NCI-H774 (cell line): Measurements from ENCODE around the gene MACROD2.
"Not testable (repeated sequence)": the region's sequence is repeated elsewhere in the genome, so short reads cannot be mapped to it uniquely, and the experiment has no call there.

Experiments
- DNase-seq: peaks from one replicate; lab custom pipeline; 2025; lab: John Stamatoyannopoulos, UW

The MACROD2 gene

GRCh38 chr20:15756754-15757115, 1761.4 kb downstream of the MACROD2 start:
- peak; percentile 5 for DNase-seq

GRCh38 chr20:15759594-15759993, 1764.3 kb downstream of the MACROD2 start:
- DNase-seq = no peak

GRCh38 chr20:15760001-15760621, 1764.8 kb downstream of the MACROD2 start:
- no peak for DNase-seq

- no peak for DNase-seq
Observed at GRCh38 chr20:15763366-15763765, 1768.0 kb downstream of the MACROD2 start.

- DNase-seq = no peak
Observed at GRCh38 chr20:15767586-15767985, 1772.3 kb downstream of the MACROD2 start.

- DNase-seq = no peak
Observed at GRCh38 chr20:15767999-15768741, 1772.9 kb downstream of the MACROD2 start.

GRCh38 chr20:15772826-15773225, 1777.5 kb downstream of the MACROD2 start:
- DNase-seq = no peak

GRCh38 chr20:15774926-15775325, 1779.6 kb downstream of the MACROD2 start:
- no peak for DNase-seq

GRCh38 chr20:15776770-15777466, 1781.6 kb downstream of the MACROD2 start:
- DNase-seq = no peak

- DNase-seq = no peak
Observed at GRCh38 chr20:15784020-15784419, 1788.7 kb downstream of the MACROD2 start.

GRCh38 chr20:15789079-15789478, 1793.8 kb downstream of the MACROD2 start:
- no peak for DNase-seq

GRCh38 chr20:15792855-15793254, 1797.5 kb downstream of the MACROD2 start:
- DNase-seq = no peak

- DNase-seq = no peak
Observed at GRCh38 chr20:15794409-15794808, 1799.1 kb downstream of the MACROD2 start.

GRCh38 chr20:15795305-15796019, 1800.1 kb downstream of the MACROD2 start:
- no peak for DNase-seq

- DNase-seq = no peak
Observed at GRCh38 chr20:15799871-15800270, 1804.6 kb downstream of the MACROD2 start.

- no peak for DNase-seq
Observed at GRCh38 chr20:15802020-15802419, 1806.7 kb downstream of the MACROD2 start.

GRCh38 chr20:15805154-15805553, 1809.8 kb downstream of the MACROD2 start:
- no peak for DNase-seq

GRCh38 chr20:15806105-15806504, 1810.8 kb downstream of the MACROD2 start:
- no peak for DNase-seq

GRCh38 chr20:15807271-15807670, 1812.0 kb downstream of the MACROD2 start:
- no peak for DNase-seq

GRCh38 chr20:15807771-15808170, 1812.5 kb downstream of the MACROD2 start:
- DNase-seq = not testable (repeated sequence)

GRCh38 chr20:15811951-15812350, 1816.6 kb downstream of the MACROD2 start:
- DNase-seq = no peak

GRCh38 chr20:15812696-15813095, 1817.4 kb downstream of the MACROD2 start:
- no peak for DNase-seq
